ENCODE data around the gene USP31. TPM values are rescaled to one million over a fixed set of nuclear protein-coding genes. Genes with fewer than 3 reads are reported as not detected.

Gene USP31, protein sequence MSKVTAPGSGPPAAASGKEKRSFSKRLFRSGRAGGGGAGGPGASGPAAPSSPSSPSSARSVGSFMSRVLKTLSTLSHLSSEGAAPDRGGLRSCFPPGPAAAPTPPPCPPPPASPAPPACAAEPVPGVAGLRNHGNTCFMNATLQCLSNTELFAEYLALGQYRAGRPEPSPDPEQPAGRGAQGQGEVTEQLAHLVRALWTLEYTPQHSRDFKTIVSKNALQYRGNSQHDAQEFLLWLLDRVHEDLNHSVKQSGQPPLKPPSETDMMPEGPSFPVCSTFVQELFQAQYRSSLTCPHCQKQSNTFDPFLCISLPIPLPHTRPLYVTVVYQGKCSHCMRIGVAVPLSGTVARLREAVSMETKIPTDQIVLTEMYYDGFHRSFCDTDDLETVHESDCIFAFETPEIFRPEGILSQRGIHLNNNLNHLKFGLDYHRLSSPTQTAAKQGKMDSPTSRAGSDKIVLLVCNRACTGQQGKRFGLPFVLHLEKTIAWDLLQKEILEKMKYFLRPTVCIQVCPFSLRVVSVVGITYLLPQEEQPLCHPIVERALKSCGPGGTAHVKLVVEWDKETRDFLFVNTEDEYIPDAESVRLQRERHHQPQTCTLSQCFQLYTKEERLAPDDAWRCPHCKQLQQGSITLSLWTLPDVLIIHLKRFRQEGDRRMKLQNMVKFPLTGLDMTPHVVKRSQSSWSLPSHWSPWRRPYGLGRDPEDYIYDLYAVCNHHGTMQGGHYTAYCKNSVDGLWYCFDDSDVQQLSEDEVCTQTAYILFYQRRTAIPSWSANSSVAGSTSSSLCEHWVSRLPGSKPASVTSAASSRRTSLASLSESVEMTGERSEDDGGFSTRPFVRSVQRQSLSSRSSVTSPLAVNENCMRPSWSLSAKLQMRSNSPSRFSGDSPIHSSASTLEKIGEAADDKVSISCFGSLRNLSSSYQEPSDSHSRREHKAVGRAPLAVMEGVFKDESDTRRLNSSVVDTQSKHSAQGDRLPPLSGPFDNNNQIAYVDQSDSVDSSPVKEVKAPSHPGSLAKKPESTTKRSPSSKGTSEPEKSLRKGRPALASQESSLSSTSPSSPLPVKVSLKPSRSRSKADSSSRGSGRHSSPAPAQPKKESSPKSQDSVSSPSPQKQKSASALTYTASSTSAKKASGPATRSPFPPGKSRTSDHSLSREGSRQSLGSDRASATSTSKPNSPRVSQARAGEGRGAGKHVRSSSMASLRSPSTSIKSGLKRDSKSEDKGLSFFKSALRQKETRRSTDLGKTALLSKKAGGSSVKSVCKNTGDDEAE (N-terminal part only)
- 10 to 100 TPM in 2 of 3 donors, 1 to 10 TPM in 1; 6.7 to 40.7 (median 21.0) TPM for total RNA-seq

DNA sequence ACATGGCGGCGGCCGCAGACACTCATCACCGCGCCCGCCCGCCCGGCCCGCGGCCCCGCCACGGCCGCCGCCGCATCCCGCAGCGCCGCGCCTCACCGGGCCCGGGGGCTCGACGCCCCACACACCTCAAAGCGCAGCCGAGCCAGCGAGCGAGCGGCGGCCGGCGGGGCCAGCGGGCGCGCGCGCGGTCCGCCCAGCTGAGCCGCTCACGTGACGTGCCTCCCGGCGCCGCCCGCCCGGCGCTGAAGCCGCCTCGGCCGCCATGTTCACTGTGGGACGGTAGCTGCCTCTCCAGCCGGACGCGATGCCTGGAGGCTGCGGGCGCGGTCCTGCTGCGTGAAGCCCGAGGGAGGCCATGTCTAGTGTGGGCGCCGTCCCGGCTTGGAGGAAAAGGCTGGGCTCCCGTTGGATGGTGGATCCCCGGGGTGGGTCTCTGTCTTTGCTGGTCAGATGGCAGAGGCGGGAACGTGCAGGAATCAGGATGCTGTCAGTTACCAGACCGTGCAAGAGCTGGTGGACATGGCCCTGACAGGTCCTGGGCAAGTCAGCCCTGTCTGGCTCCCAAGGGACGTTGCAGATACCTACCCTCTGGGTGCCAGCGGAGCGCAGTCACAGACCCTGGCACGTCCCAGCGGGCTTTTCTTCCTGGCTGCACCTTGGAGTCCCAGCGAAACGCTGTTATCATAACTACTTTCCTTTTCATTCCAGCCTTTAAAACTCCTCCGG is at the start of gene USP31:
Gene USP31, minus strand, starts transcription at position 186 of the 726 bp plus-strand sequence. Its CDS starts 182 bp downstream, at position 4.
- peak; percentile 95 to 97 for DNase-seq (ENCODE audit: low spot score in 2 of 2)
- intact Hi-C loops (cut with DNase I; ENCODE audit: low total_unique reads) = no loop called here
- Histone ChIP-seq H3K27me3 (no peaks in the 10 kb centered on the region), H3K27ac (peak within 1 kb of the TSS; percentile 87 to 96), H3K36me3 (no peaks in the 10 kb centered on the region), H3K9me3 (no peaks in the 10 kb centered on the region), H3K4me3 (peak within 1 kb of the TSS; percentile 63 to 96 (median 73)), H3K4me1 (no peaks in the 10 kb centered on the region)
- TF ChIP-seq POLR2A (IDR thresholded peaks at IDR 0.05) (no peak), POLR2AphosphoS5 (IDR thresholded peaks at IDR 0.05) (peak; percentile 68 to 78 (median 74))

DNA sequence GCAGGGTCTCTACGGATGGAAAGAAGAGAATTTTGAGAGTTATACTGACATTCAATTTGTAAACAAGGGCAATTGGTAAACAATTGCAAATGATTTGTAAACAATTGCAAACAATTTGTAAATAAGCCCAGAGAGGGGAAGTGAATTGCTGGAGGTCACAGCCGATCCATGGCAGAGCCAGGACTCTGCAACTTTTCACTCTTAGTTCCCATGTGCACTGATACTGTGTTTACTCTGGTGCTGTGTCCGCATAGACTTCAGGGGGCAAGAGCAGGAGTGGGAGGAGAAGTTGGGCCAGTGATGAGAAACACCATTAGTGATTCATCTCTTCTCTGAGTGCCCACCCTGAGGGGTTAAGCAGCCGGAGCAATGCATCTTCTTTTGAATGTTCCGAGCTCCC is 47.3 kb upstream of the USP31 start:
- H3K9me3 ChIP-seq = no peaks in the 10 kb centered on the region
- H3K36me3 ChIP-seq = no peaks in the 10 kb centered on the region

DNA sequence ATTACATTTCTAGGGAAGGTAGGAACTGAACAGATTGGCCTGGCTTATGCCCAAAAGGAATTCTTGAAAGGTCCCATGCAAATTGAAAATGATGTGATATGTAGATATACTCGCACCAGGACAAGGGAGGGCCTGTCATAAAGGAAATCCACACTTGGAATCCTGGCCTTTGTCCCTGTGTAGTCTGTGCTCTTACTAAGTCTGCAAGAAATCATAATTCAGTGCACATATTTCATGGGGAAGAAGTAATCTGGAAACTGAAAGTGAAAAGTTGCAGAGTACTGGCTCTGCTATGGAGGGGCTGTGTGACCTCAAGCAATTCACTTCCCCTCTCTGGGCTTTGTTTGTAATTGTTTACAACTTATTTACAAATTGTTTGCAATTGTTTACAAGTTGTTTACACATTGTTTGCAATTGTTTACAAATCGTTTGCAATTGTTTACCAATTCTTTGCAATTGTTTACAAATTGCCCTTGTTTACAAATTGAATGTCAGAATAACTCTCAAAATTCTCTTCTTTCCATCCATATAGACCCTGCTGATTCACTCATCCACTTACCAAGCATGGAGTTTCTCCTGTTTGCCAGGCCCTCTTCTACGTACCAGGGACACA is 46.2 kb upstream of the USP31 start:
- H3K4me1 ChIP-seq = no peaks in the 10 kb centered on the region
- no peaks in the 10 kb centered on the region for H3K27me3 ChIP-seq
- no peak overlapping the region for H3K27ac ChIP-seq
- no peaks in the 10 kb centered on the region for H3K36me3 ChIP-seq
- intact Hi-C loops (cut with DNase I; ENCODE audit: low total_unique reads) = no loop called here
- TF ChIP-seq POLR2A (IDR thresholded peaks at IDR 0.05) (no peak), POLR2AphosphoS5 (IDR thresholded peaks at IDR 0.05) (no peak)
- TF ChIP-seq, protein P1, sequence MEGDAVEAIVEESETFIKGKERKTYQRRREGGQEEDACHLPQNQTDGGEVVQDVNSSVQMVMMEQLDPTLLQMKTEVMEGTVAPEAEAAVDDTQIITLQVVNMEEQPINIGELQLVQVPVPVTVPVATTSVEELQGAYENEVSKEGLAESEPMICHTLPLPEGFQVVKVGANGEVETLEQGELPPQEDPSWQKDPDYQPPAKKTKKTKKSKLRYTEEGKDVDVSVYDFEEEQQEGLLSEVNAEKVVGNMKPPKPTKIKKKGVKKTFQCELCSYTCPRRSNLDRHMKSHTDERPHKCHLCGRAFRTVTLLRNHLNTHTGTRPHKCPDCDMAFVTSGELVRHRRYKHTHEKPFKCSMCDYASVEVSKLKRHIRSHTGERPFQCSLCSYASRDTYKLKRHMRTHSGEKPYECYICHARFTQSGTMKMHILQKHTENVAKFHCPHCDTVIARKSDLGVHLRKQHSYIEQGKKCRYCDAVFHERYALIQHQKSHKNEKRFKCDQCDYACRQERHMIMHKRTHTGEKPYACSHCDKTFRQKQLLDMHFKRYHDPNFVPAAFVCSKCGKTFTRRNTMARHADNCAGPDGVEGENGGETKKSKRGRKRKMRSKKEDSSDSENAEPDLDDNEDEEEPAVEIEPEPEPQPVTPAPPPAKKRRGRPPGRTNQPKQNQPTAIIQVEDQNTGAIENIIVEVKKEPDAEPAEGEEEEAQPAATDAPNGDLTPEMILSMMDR (IDR thresholded peaks at IDR 0.05) = no peak
- DNase-seq (ENCODE audit: low spot score in 2 of 2) = no peak
- H3K9me3 ChIP-seq = no peaks in the 10 kb centered on the region
- no peak overlapping the region for H3K4me3 ChIP-seq

More for the DNA sequence above, 47.3 kb upstream of the USP31 start:
- Histone ChIP-seq H3K27ac (no peak overlapping the region), H3K4me3 (no peak overlapping the region), H3K4me1 (no peaks in the 10 kb centered on the region), H3K27me3 (no peaks in the 10 kb centered on the region)
- TF ChIP-seq POLR2A (IDR thresholded peaks at IDR 0.05) = no peak
- TF ChIP-seq POLR2AphosphoS5 (IDR thresholded peaks at IDR 0.05) = no peak
- TF ChIP-seq, protein P1 (IDR thresholded peaks at IDR 0.05) = no peak
- intact Hi-C loops (cut with DNase I; ENCODE audit: low total_unique reads) = no loop called here
- no peak for DNase-seq (ENCODE audit: low spot score in 2 of 2)

DNA sequence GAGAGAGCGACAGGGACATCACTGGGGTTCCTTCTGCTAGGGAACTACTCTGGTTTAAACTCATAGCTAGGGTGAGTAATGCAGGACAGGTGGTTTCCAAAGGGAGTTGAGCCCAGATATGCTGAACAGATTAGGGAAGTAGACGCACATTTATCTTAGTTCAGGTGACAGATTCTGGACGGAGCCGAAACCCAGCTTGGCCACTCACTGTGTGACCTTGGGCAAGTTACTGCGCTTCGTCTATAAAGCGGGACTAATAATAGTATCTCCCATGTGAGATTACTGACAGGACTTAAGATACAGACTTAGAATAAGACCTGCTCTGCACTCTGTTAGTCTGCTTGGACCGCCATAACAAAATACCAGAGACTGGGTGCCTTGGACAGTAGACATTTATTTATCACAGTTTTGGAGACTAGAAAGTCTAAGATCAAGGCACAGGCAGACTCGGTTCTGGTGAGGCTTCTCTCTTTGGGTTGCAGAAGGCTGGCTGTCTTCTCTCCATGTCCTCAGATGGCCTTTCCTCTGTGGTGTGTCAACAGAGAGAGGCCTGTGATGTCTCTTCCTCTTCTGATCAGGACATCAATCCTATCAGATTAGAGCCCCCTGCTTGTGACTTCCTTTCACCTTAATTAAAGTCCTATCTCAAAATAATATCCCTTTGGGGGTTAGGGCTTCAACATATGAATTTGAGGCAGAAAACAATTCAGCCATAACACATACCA is 45.4 kb upstream of the USP31 start:
- DNase-seq (ENCODE audit: low spot score in 2 of 2) = no peak
- TF ChIP-seq, protein P1 (IDR thresholded peaks at IDR 0.05) = no peak
- no peak for TF ChIP-seq POLR2A (IDR thresholded peaks at IDR 0.05)
- TF ChIP-seq POLR2AphosphoS5 (IDR thresholded peaks at IDR 0.05) = no peak
- intact Hi-C loops (cut with DNase I; ENCODE audit: low total_unique reads) = no loop called here
- Histone ChIP-seq H3K27ac (no peak overlapping the region), H3K4me1 (no peaks in the 10 kb centered on the region), H3K4me3 (no peak overlapping the region), H3K36me3 (no peaks in the 10 kb centered on the region), H3K27me3 (no peaks in the 10 kb centered on the region), H3K9me3 (no peaks in the 10 kb centered on the region)
